NCI-H1930 (cell line): ENCODE measurements around the gene NDUFA13.

Experiments used
- DNase-seq, 2 experiments: peaks; one replicate each; lab custom pipeline; 2025; lab: John Stamatoyannopoulos, UW

NDUFA13 gene

GRCh38 chr19:19510432-19510831 is 5.6 kb upstream of the NDUFA13 start:
- DNase-seq = no peak

- no peak for DNase-seq
These were observed 2.3 kb upstream of the NDUFA13 start for GRCh38 chr19:19513682-19514081.

- DNase-seq = no peak
These were observed 1.8 kb upstream of the NDUFA13 start for GRCh38 chr19:19514215-19514657.

- no peak for DNase-seq
These were observed 964 bp upstream of the NDUFA13 start, which contains the start of gene TSSK6 for GRCh38 chr19:19514881-19515641. Gene TSSK6, minus strand, starts transcription at chr19:19515548. Its CDS starts 121 bp downstream, at chr19:19515427.

- DNase-seq = no peak
These were observed 1.2 kb downstream of the NDUFA13 start for GRCh38 chr19:19517235-19517619.

- DNase-seq = no peak
These were observed 5.0 kb downstream of the NDUFA13 start for GRCh38 chr19:19520989-19521388.

GRCh38 chr19:19523177-19523576 is 7.2 kb downstream of the NDUFA13 start:
- no peak for DNase-seq

GRCh38 chr19:19524053-19524452 is 8.0 kb downstream of the NDUFA13 start:
- DNase-seq = no peak

- DNase-seq = no peak
These were observed 9.8 kb downstream of the NDUFA13 start for GRCh38 chr19:19525611-19526380.

GRCh38 chr19:19526581-19527370 is 10.8 kb downstream of the NDUFA13 start:
- DNase-seq = no peak

GRCh38 chr19:19527371-19527656 is 11.3 kb downstream of the NDUFA13 start:
- no peak for DNase-seq

GRCh38 chr19:19527674-19528625 is 11.9 kb downstream of the NDUFA13 start:
- no peak for DNase-seq

- no peak for DNase-seq
These were observed 12.9 kb downstream of the NDUFA13 start, which contains the start of gene YJEFN3 for GRCh38 chr19:19528721-19529490. Gene YJEFN3, plus strand, starts transcription at chr19:19528911. Its CDS starts 22 bp downstream, at chr19:19528933.

- DNase-seq = no peak
These were observed 13.9 kb downstream of the NDUFA13 start for GRCh38 chr19:19529783-19530422.

- no peak for DNase-seq
These were observed 14.4 kb downstream of the NDUFA13 start for GRCh38 chr19:19530423-19530804.

GRCh38 chr19:19530889-19531288 is 14.9 kb downstream of the NDUFA13 start:
- DNase-seq = no peak

GRCh38 chr19:19531951-19532805 is 16.2 kb downstream of the NDUFA13 start:
- peak; percentile 44 to 54 for DNase-seq

- DNase-seq = no peak
These were observed 17.0 kb downstream of the NDUFA13 start for GRCh38 chr19:19532806-19533701.
